Measurements from ENCODE around the gene PARP15.
"Not testable (repeated sequence)": the region's sequence is repeated elsewhere in the genome, so short reads cannot be mapped to it uniquely, and the experiment has no call there.

PARP15 gene

GRCh38 chr3:122620399-122620798 is 42.9 kb downstream of the PARP15 start:
- DNase-seq = no peak

DNA sequence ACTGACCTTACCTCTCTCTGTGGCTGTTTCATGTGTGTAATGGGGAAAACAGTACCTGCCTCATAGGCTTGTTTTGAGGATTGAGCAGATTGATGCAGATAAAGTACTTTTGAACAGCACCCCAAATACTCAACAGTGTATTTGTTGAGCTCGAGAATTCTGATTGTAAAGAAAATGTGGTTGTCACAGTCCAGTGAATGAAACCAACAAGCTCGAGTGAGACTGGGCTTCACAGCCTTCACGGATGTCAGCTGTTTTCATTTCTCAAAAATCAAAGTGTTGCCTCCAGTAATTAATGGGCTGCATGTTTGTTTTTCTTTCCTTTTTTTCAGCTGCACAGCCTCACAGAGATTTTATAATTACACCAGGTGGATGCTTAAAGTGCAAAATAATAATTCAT is 43.7 kb downstream of the PARP15 start:
- no peak for DNase-seq

GRCh38 chr3:122623031-122623829 is 45.8 kb downstream of the PARP15 start:
- DNase-seq = no peak

DNA sequence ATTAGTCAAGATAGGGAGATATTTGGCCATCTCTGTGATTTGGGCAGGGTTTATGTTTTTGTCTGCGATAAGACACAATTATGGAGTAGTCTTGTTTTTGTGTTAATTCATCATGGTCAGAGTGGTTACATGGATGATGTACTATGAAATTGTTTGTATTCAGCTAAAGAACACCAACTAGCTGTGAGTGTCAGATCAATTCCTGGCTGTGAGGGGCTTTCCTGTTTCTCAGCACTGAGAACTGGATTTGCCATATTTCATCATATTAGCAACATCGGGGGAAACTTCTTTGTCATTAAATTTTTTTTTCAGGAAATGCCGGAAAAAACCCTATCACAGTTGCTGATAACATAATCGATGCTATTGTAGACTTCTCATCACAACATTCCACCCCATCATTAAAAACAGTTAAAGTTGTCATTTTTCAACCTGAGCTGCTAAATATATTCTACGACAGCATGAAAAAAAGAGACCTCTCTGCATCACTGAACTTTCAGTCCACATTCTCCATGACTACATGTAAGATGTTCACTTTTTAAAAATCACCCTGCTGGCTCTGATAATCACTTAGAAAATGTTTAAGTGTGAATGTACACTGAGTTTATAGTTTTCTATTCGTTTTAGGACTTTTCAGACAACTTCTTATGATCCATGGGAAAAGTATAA is 49.2 kb downstream of the PARP15 start:
- no peak for DNase-seq

DNA sequence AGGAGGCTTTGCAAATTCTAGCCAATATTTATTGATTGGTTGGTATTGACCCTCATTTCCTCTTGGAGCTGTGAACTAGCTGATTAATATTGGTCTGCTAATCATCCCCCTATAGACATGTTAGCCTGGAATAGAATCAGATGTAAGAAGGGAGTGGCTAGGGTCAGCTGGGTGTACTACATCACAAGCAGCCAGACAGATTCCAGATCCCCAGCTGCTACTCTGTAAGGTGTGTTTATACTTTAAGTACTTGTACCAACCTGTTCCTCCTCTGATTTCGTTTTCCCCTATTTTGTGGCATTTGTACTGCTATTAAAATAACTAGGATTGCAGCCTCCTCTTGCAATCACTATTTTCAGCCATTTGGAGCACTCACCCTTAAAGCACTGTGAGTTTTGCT is 49.9 kb downstream of the PARP15 start:
- no peak for DNase-seq

DNA sequence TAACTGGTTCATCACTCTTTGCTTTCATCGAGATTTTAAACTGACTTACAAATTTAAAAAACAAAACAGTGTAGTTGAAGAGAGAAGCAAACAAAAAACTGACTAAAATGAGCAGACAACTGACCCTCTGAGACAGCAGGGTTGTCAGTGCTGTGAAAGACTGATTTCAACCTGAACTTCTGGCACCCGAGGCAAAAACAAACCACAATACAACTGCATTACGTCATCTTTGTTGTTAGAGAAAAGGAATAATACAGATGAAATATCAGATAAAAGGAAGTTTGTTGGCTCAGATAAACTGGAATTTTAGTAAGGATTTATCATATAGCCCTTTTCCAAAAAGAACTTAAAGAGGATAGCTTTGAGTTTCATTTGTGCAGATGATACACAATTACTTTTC is 51.1 kb downstream of the PARP15 start:
- DNase-seq = no peak

DNA sequence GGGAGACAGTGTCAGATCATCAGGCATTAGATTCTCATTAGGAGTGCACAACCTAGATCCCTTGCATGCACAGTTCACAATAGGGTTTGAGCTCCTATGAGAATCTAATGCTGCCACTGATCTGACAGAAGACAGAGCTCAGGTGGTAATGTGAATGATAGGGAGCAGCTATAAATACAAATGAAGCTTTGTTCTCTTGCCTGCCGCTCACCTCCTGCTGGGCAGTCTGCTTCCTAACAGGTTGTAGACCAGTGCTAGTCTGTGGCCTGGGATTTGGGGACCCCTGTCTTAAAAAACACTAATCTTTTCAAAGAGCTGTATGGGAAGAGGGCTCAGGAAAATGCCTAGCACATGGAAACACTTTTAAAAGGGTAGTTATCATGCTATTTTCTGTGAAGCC is 52.3 kb downstream of the PARP15 start:
- no peak for DNase-seq

- no peak for DNase-seq
Observed at GRCh38 chr3:122635789-122636188, 58.3 kb downstream of the PARP15 start.

DNA sequence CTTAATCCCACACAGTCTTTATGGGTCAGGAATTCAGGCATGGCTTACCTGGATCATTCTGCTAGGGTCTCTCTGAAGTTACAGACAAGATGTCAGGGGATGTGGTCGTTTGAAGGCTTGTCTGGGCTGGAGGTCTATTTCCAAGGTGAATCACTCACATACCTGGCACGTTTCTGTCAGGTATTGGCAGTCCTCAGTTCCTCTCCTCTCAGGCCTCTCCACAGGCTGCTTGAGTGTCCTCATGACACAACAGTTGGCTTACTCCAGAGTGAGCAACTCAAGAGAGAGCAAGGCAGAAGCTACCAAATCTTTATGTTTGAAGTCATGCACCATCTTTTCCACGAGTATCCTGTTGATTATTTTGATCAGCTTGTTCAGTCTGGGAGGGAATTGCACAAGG is 59.2 kb downstream of the PARP15 start:
- DNase-seq = no peak

- DNase-seq = no peak
Observed at GRCh38 chr3:122640437-122640999, 63.1 kb downstream of the PARP15 start.

- DNase-seq = no peak
Observed at GRCh38 chr3:122642935-122643334, 65.5 kb downstream of the PARP15 start.

DNA sequence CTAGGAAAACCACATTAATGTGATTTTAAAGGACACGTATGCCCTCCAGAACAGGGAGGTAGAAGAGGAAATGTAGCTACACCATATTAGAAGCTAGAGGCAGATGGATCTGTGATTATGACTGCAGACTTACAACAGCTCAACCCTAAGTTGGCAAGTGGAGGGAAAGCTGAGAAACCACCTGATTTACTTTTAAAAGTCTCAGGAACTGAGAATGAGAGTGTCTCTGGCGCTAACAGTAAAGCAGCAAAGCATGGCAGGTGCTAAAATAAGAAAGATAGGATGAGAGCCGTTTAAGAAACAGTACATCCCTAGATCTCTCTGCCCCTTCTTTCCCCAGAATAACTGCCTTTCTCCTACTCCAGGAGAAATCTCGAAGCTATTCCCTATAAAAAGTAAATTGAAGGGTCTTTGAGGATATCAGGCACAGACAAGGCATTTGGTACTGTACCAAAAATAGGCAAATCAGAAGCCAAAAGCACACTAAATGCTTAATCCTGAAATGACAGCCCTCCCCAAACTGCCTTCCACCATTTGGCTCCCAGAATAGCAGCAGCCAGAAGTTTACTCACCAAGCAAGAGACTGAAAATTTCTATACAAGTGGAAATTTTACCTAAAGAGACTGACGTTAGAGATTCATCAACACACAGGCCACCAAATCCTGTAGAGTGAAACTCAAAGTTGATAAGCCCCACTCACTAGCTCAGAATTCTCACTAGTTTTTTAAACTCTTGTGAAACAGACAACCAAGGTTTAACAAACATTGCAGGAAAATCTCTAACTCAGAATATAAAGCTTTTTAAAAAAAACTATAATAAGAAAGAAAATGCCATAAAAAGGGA is 68.9 kb downstream of the PARP15 start:
- DNase-seq = no peak

DNA sequence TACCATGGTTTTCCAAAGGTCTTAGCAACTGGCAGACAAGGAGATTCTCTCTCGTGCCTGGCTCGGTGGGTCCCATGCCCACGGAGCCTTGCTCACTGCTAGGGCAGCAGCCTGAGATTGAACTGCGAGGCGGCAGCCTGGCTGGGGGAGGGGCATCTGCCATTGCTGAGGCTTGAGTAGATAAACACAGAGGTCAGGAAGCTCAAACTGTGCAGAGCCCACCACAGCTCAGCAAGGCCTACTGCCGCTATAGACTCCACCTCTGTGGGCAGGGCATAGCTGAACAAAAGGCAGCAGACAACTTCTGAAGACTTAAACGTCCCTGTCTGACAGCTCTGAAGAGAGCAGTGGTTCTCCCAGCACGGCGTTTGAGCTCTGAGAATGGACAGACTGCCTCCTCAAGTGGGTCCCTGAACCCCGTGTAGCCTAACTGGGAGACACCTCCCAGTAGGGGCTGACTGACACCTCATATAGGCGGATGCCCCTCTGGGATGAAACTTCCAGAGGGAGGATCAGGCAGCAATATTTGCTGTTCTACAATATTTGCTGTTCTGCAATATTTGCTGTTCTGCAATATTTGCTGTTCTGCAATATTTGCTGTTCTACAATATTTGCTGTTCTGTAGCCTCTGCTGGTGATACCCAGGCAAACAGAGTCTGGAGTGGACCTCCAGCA is 73.9 kb downstream of the PARP15 start:
- not testable (repeated sequence) for DNase-seq

DNA sequence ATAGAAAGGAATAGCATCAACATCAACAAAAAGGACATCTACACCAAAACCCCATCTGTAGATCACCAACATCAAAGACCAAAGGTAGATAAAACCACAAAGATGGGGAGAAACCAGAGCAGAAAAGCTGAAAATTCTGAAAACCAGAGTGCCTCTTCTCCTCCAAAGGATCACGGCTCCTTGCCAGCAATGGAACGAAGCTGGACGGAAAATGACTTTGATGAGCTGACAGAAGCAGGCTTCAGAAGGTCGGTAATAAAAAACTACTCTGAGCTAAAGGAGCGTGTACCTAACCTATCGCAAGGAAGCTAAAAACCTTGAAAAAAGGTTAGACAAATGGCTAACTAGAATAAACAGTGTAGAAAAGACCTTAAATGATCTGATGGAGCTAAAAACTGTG is 74.5 kb downstream of the PARP15 start:
- not testable (repeated sequence) for DNase-seq

DNA sequence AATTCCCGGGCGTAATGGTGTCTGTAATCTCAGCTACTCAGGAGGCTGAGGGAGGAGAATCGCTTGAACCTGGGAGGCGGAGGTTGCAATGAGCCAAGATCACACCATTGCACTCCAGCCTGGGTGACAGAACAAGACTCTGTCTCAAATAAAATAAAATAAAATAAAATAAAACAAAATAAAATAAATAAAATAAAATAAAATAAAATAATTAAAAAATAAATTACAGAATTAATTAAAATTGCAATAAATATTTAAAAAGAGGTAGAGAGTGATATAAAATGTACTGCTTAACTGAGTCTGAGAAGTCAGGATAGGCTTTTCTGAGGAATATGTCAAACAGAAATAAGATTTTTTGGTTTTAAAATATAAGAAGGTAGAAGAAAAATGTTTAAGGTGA is 80.9 kb downstream of the PARP15 start:
- DNase-seq = not testable (repeated sequence)

GRCh38 chr3:122660297-122660974 is 83.0 kb downstream of the PARP15 start:
- DNase-seq = no peak

DNA sequence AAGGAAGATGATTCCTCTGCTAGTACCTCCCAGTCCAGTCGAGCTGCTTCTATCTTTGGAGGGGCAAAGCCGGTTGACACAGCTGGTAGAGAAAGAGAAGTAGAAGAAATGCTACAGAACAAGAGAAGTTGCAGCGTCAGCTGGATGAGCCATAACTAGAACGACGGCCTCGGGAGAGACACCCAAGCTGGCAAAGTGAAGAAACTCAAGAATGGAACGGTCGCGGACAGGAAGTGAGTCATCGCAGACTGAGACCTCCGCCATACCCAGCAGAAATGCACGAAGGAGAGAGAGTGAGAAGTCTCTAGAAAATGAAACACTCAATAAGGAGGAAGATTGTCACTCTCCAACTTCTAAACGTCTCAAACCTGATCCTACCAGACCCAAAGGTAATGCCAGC is 84.2 kb downstream of the PARP15 start:
- DNase-seq = no peak

DNA sequence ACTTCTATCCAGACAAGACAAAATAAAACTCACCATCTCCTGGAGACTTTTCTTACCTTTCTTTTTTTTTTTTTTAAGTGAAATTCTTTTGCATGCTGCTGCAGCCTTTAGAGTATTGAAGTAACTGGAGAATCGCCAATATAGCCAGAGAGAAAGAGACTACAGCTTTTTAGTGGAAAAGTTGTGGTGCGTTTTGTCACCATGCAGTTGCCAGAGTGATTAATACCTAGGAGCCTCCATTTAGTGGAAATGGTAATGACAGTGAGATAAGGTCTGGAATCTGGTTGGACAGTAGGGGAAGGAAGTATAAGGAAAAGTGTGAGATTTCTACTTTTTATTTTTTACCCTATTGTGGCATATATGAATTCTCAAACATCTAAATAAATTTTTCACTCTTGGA is 85.1 kb downstream of the PARP15 start:
- no peak for DNase-seq

DNA sequence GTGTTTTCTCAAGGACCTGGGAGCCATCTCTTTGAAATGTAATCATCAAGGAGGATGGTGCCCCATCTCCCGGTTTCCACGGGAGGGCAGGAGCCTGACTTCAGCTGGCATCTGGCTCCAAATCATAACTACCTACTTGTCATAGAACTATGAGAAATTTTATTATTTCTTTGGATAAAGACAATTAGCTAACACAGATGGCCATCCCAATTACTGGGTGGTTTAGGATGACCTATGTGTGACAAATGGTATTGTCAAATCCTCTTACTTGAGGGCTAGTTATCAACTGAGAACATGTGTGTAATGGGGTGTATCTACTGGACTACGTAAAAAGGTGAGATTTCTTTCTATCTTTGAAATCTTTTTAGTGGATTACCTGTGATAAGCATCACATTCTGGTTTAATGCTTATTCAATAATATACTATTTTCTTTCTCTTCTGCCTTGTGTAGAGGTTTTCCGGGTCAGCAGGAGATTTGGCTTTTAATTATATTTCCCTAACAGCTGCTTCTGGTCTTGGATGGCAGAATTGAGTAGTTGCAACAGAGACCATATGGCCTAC is 87.9 kb downstream of the PARP15 start:
- DNase-seq = no peak

GRCh38 chr3:122665881-122666280 is 88.4 kb downstream of the PARP15 start:
- no peak for DNase-seq

GRCh38 chr3:122668930-122669730 is 91.7 kb downstream of the PARP15 start:
- no peak for DNase-seq

Data from hippocampal formation (tissue), 2 donors.